ENCODE results near the gene ALKBH2.

Gene ALKBH2

DNA sequence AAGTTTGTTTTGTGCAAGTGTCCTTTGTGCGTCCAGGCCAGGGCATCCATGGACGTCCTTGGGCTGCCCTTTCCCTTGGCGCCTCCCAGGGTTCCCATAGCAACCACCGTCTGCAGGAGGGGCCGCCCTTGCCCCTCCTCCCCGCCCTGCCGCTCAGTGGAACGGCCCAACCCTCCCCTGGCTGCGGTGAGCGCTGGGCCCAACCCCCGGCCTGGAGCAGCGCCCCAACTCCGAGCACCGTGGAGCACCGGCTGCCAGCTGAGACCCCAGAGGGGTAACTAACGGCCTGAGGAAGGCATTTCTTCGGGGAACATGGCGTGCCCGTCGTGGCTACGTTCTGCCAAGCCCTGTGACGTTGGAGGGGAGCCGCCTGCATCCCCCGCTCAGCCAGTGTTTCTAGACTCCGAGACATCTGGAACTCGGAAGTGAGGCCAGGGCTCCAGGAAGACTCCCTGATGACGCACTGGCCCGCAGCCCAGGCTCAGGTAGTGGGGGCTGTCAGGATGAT is 17.8 kb upstream of the ALKBH2 start:
- TF ChIP-seq, protein P1, sequence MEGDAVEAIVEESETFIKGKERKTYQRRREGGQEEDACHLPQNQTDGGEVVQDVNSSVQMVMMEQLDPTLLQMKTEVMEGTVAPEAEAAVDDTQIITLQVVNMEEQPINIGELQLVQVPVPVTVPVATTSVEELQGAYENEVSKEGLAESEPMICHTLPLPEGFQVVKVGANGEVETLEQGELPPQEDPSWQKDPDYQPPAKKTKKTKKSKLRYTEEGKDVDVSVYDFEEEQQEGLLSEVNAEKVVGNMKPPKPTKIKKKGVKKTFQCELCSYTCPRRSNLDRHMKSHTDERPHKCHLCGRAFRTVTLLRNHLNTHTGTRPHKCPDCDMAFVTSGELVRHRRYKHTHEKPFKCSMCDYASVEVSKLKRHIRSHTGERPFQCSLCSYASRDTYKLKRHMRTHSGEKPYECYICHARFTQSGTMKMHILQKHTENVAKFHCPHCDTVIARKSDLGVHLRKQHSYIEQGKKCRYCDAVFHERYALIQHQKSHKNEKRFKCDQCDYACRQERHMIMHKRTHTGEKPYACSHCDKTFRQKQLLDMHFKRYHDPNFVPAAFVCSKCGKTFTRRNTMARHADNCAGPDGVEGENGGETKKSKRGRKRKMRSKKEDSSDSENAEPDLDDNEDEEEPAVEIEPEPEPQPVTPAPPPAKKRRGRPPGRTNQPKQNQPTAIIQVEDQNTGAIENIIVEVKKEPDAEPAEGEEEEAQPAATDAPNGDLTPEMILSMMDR (IDR thresholded peaks at IDR 0.05): no peak

DNA sequence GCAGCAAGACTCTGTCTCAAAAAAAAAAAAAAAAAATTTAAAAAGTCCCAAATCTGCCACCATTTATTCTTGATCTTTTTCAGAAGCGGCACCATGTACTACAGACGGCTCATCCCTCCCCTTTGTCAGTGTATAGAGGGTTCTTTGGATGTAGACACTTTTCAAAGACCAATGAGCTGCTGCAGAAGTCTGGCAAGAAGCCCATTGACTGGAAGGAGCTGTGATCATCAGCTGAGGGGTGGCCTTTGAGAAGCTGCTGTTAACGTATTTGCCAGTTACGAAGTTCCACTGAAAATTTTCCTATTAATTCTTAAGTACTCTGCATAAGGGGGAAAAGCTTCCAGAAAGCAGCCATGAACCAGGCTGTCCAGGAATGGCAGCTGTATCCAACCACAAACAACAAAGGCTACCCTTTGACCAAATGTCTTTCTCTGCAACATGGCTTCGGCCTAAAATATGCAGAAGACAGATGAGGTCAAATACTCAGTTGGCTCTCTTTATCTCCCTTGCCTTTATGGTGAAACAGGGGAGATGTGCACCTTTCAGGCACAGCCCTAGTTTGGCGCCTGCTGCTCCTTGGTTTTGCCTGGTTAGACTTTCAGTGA is 16.6 kb upstream of the ALKBH2 start:
- TF ChIP-seq, protein P1 (IDR thresholded peaks at IDR 0.05): no peak

DNA sequence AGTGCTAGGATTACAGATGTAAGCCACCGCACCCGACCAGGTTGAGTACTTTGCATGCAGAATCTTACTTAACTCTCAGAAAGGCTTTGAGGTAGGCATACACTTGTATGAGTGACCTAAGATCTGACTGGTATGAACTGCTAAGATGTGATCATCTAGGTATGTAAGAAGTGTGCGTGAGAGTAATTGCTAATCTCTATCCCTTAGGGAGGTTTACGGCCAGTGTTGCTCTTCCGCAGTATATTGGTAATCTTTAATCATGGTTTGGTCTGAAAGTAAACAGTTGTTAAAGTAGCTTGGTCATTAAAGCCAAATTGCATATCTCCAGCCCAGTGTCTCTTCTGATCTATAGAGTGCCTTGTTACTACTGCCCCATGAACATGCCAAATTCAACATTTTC is 11.9 kb upstream of the ALKBH2 start:
- TF ChIP-seq, protein P1 (IDR thresholded peaks at IDR 0.05): no peak

DNA sequence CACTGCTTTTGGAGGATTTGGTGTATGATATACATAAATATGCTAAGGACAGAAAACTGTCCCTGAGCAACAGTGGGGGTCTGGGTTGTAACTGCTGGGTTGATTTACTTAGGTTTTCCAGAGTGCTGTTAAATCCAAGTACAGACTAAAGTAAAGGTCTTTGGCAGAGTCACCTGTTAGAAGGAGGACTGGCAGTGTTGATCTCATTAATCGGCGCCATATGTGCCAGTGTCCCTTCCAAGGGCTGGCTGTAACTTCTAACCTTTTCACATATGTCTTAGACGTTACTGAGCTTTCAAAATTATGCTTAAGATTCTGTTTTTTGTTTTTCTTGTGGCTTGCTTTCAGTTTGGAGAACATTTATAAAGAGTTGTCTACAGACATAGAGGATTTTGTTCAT is 9.2 kb upstream of the ALKBH2 start:
- TF ChIP-seq, protein P1 (IDR thresholded peaks at IDR 0.05): no peak

DNA sequence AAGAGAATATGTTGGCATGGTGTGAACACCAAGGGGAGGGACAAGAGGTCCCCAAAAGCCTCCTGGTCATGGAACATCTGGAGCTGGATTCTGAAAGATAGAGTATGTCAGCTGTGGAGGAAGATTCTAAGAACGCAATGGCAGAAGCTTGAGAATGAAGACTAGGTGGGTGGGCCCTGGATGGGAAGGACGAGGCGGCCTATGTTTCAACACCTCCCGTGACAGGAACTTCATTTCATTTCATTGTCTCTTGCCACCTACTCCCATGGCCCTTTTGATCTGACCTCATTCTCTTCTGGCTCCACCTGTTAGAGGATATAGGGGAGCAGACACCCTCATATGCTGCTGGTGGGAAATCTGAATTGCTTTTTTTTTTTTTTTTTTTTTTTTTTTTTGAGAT is 7.5 kb upstream of the ALKBH2 start:
- TF ChIP-seq, protein P1 (IDR thresholded peaks at IDR 0.05): no peak

DNA sequence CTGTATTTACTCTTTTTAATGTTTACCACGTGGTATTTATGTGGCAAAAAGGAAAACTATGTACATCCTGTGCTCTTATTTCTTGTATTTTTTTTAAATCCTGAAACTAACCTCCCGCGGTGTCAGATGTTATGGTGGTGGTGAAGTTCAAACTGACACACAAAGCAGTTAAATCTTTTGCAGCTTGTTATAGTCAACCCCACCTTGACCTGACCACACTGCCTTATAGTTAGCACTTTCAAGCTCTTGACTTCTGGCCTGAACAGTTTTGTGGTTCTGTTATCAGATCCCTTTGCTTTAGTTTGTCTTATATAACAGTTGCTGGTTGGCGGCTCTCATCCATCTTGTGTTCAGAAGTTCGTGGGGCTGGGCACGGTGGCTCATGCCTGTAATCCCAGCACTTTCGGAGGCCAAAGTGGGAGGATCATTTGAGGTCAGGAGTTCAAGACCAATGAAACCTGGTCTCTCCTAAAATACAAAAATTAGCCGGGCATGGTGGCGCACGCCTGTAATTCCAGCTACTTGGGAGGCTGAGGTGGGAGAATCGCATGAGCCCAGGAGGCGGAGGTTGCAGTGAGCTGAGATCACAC is 6.3 kb upstream of the ALKBH2 start:
- TF ChIP-seq, protein P1 (IDR thresholded peaks at IDR 0.05): no peak

DNA sequence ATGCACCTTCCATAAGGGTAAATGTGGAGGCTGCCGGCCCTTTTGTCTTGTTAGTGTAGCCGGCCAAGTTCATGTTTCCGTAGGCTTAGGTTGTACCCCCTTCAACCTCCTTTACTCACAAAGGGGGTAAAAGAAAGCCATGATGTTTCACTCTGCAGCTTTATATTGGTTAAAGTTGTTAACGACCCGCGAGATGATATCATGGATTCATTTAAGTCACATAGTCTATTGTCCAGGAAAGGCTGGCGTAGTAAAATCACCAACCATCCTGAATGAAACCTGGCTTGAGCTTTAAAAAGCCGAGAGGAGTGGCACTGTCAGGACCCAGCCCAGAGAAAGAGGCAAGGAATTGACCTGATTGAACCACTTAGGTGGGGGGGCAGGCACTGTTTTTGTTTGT is 5.4 kb upstream of the ALKBH2 start:
- TF ChIP-seq, protein P1 (IDR thresholded peaks at IDR 0.05): no peak

All from LNCAP (cell line).